Left ventricle myocardium inferior (tissue), 1 donor: ENCODE measurements around the gene TRDMT1. TPM values are rescaled to one million over a fixed set of nuclear protein-coding genes. Genes with fewer than 3 reads are reported as not detected.

Experiments
- DNase-seq: peaks from one replicate; pipeline ENCODE4 v3.0.0-alpha.2; 2020
- H3K27ac ChIP-seq: fragments of 200-600 bp; replicated peaks from 2 replicates; pipeline ENCODE4 v1.8.0; 2021
- H3K27me3 ChIP-seq: fragments of 200-600 bp; 2 replicates; pipeline ENCODE4 v1.8.0; 2021; ENCODE audit warnings: low read depth
- H3K36me3 ChIP-seq: fragments of 200-600 bp; 2 replicates; pipeline ENCODE4 v1.8.0; 2021
- H3K4me1 ChIP-seq: fragments of 200-600 bp; 2 replicates; pipeline ENCODE4 v1.8.0; 2021
- H3K4me3 ChIP-seq: fragments of 200-600 bp; 2 replicates; pipeline ENCODE4 v1.8.0; 2021; ENCODE audit warnings: mild to moderate bottlenecking, moderate library complexity
- H3K9me3 ChIP-seq: fragments of 200-600 bp; replicated peaks from 2 replicates; pipeline ENCODE4 v1.8.0; 2021
- CTCF ChIP-seq: fragments of 200-600 bp; IDR thresholded peaks from 2 replicates; pipeline ENCODE4 v1.8.0; 2021; ENCODE audit warnings: antibody characterized with exemption, mild to moderate bottlenecking, borderline replicate concordance
- intact Hi-C: fragments of 100-400 bp; cut with micrococcal nuclease; formaldehyde crosslinking; loops from one replicate; pipeline ENCODE4 v1.11.0; 2022
- total RNA-seq: library from RNA; stranded (reverse); fragmentation: NEBNext Ultra II Directional; extraction: Animal tissue kit (Norgen Biotek cat#: 25700); gene quantifications from one replicate; pipeline ENCODE4 v1.2.1, GENCODE V29; 2021
- donor health status: DM: no; HTN: yes; CAD: no; lungs with severe emphysema.

TRDMT1 gene
- total RNA-seq, 1 donor from 2014 or later, result 4.0 TPM

- intact Hi-C loops, result no loop called here
- DNase-seq, result no peak
- H3K27ac ChIP-seq, result no peak overlapping the region
- no peaks in the 10 kb centered on the region for H3K9me3 ChIP-seq
- H3K4me1 ChIP-seq, result no peaks in the 10 kb centered on the region
- no peak overlapping the region for H3K4me3 ChIP-seq
- H3K36me3 ChIP-seq, result no peaks in the 10 kb centered on the region
- no peaks in the 10 kb centered on the region for H3K27me3 ChIP-seq
- TF ChIP-seq CTCF, result no peak
Measured at GRCh38 chr10:17134282-17134681, 67.2 kb downstream of the TRDMT1 start.

GRCh38 chr10:17129741-17130140 lies 71.7 kb downstream of the TRDMT1 start, which contains the start of gene CUBN:
TSS of gene CUBN (minus strand) at chr10:17129811. CDS start at chr10:17129765, 46 bp downstream.
- no peak for TF ChIP-seq CTCF
- Histone ChIP-seq H3K36me3 (no peaks in the 10 kb centered on the region), H3K27ac (no peak within 1 kb of the TSS), H3K9me3 (no peaks in the 10 kb centered on the region), H3K27me3 (no peaks in the 10 kb centered on the region), H3K4me1 (no peaks in the 10 kb centered on the region), H3K4me3 (no peak within 1 kb of the TSS)
- intact Hi-C loops, result no loop called here
- DNase-seq, result no peak

GRCh38 chr10:17128261-17128660 lies 73.2 kb downstream of the TRDMT1 start:
- H3K27me3 ChIP-seq, result no peaks in the 10 kb centered on the region
- no peaks in the 10 kb centered on the region for H3K4me1 ChIP-seq
- no peaks in the 10 kb centered on the region for H3K9me3 ChIP-seq
- no peak for DNase-seq
- H3K36me3 ChIP-seq, result no peaks in the 10 kb centered on the region
- no peak overlapping the region for H3K4me3 ChIP-seq
- intact Hi-C loops, result no loop called here
- TF ChIP-seq CTCF, result no peak
- no peak overlapping the region for H3K27ac ChIP-seq

GRCh38 chr10:17126327-17126726 lies 75.1 kb downstream of the TRDMT1 start:
- Histone ChIP-seq H3K36me3 (peaks cover 4% of the 10 kb centered on the region), H3K27ac (no peak overlapping the region)
- intact Hi-C loops, result no loop called here

GRCh38 chr10:17125206-17125893 lies 76.1 kb downstream of the TRDMT1 start:
- no peaks in the 10 kb centered on the region for H3K9me3 ChIP-seq
- intact Hi-C loops, result no loop called here
- H3K4me1 ChIP-seq, result no peaks in the 10 kb centered on the region
- H3K4me3 ChIP-seq, result no peak overlapping the region
- no peak for TF ChIP-seq CTCF
- peaks cover 4% of the 10 kb centered on the region for H3K36me3 ChIP-seq
- no peak for DNase-seq
- no peaks in the 10 kb centered on the region for H3K27me3 ChIP-seq
- H3K27ac ChIP-seq, result no peak overlapping the region

More at GRCh38 chr10:17126327-17126726, 75.1 kb downstream of the TRDMT1 start:
- Histone ChIP-seq H3K4me3 (no peak overlapping the region), H3K4me1 (no peaks in the 10 kb centered on the region), H3K27me3 (no peaks in the 10 kb centered on the region), H3K9me3 (no peaks in the 10 kb centered on the region)
- no peak for TF ChIP-seq CTCF
- no peak for DNase-seq
